AG04449 (cell line): Measurements from ENCODE around the gene ZSCAN12.
"Not testable (repeated sequence)": the region's sequence is repeated elsewhere in the genome, so short reads cannot be mapped to it uniquely, and the experiment has no call there.

Source experiments
- CTCF ChIA-PET: fragments of 350-600 bp; formaldehyde crosslinking; extraction: SDS; loops from one replicate; lab custom pipeline; 2021; ENCODE audit warnings: antibody characterized with exemption; lab: Yijun Ruan, JAX
- POLR2A ChIA-PET: fragments of 400-600, 350-600 bp; formaldehyde crosslinking; extraction: SDS; loops from one replicate; lab custom pipeline; 2020; ENCODE audit warnings: antibody characterized with exemption, inconsistent platforms; lab: Yijun Ruan, JAX
- DNase-seq: peaks from one replicate; pipeline ENCODE4 v3.0.0-alpha.2; 2010; ENCODE audit warnings: low read depth, low spot score
- H3K4me3 ChIP-seq: 2 replicates; pipeline ENCODE4 v1.5.1; 2011; ENCODE audit warnings: low read depth, mild to moderate bottlenecking, control low read depth, low read length
- CTCF ChIP-seq: IDR thresholded peaks from one replicate; pipeline ENCODE4 v1.5.1; 2011; ENCODE audit warnings: mild to moderate bottlenecking, moderate library complexity, low read length, control low read depth, inconsistent platforms; ENCODE audit not compliant: insufficient read depth; ENCODE audit errors: missing control alignments

Gene ZSCAN12

GRCh38 chr6:28413681-28414080 is 14.1 kb upstream of the ZSCAN12 start:
- TF ChIP-seq CTCF = no peak
- no peak for DNase-seq
- CTCF ChIA-PET = no interaction called here
- H3K4me3 ChIP-seq = no peak overlapping the region
- POLR2A ChIA-PET = no interaction called here

GRCh38 chr6:28410767-28411166 is 11.2 kb upstream of the ZSCAN12 start:
- no peak for TF ChIP-seq CTCF
- no peak for DNase-seq
- ChIA-PET POLR2A (no interaction called here), CTCF (no interaction called here)
- no peak overlapping the region for H3K4me3 ChIP-seq

- ChIA-PET CTCF (no interaction called here), POLR2A (no interaction called here)
- H3K4me3 ChIP-seq = no peak overlapping the region
- TF ChIP-seq CTCF = no peak
- DNase-seq = no peak
Measured at GRCh38 chr6:28408076-28408802, 8.7 kb upstream of the ZSCAN12 start.

- no peak for TF ChIP-seq CTCF
- CTCF ChIA-PET = no interaction called here
- POLR2A ChIA-PET = no interaction called here
- no peak overlapping the region for H3K4me3 ChIP-seq
- DNase-seq = no peak
Measured at GRCh38 chr6:28407401-28407800, 7.9 kb upstream of the ZSCAN12 start.

- POLR2A ChIA-PET, DNase-seq, CTCF ChIA-PET, H3K4me3 ChIP-seq: not testable (repeated sequence)
Measured at GRCh38 chr6:28403923-28404322, 4.4 kb upstream of the ZSCAN12 start.

- no peak for TF ChIP-seq CTCF
- ChIA-PET POLR2A (no interaction called here), CTCF (interaction anchor here (1.1 kb wide), 1 partner anchor 10 kb away, joined by 3 read pairs; no protein-coding TSS in a partner anchor)
- no peak overlapping the region for H3K4me3 ChIP-seq
- no peak for DNase-seq
Measured at GRCh38 chr6:28402197-28402596, 2.6 kb upstream of the ZSCAN12 start.

- POLR2A ChIA-PET = no interaction called here
- CTCF ChIA-PET = no interaction called here
- no peak for TF ChIP-seq CTCF
- H3K4me3 ChIP-seq = no peak overlapping the region
- no peak for DNase-seq
Measured at GRCh38 chr6:28401172-28401571, 1.6 kb upstream of the ZSCAN12 start.
